ENCODE results near the gene DAB2. TPM values are rescaled to one million over a fixed set of nuclear protein-coding genes. Genes with fewer than 3 reads are reported as not detected.

Gene DAB2
- total RNA-seq, 2 donors from 2014 or later: 43.7 to 46.4 TPM

GRCh38 chr5:39440958-39441624 lies 16.3 kb upstream of the DAB2 start:
- Histone ChIP-seq H3K27ac (no peak overlapping the region), H3K9ac (ENCODE audit: low read depth in 2 of 2, low read length in 2 of 2) (no peak overlapping the region), H3K27me3 (no peaks in the 10 kb centered on the region), H3K4me3 (no peak overlapping the region), H3K9me3 (no peaks in the 10 kb centered on the region), H3K36me3 (no peaks in the 10 kb centered on the region), H3K4me1 (no peaks in the 10 kb centered on the region)
- DNase-seq: no peak
- TF ChIP-seq CTCF (IDR thresholded peaks at IDR 0.05): no peak
- intact Hi-C loops (cut with DNase I): no loop called here

- Histone ChIP-seq H3K36me3 (no peaks in the 10 kb centered on the region), H3K9me3 (no peaks in the 10 kb centered on the region), H3K9ac (ENCODE audit: low read depth in 2 of 2, low read length in 2 of 2) (no peak overlapping the region), H3K27me3 (no peaks in the 10 kb centered on the region), H3K27ac (no peak overlapping the region), H3K4me1 (no peaks in the 10 kb centered on the region), H3K4me3 (no peak overlapping the region)
- intact Hi-C loops (cut with DNase I): no loop called here
- DNase-seq: no peak
- TF ChIP-seq CTCF (IDR thresholded peaks at IDR 0.05): no peak
Observed at GRCh38 chr5:39440192-39440957, 15.6 kb upstream of the DAB2 start.

- H3K27ac ChIP-seq: no peak overlapping the region
- no peak overlapping the region for H3K9ac ChIP-seq (ENCODE audit: low read depth in 2 of 2, low read length in 2 of 2)
- H3K4me3 ChIP-seq: no peak overlapping the region
- TF ChIP-seq CTCF (IDR thresholded peaks at IDR 0.05): no peak
- DNase-seq: no peak
- H3K27me3 ChIP-seq: no peaks in the 10 kb centered on the region
- no peaks in the 10 kb centered on the region for H3K4me1 ChIP-seq
- no peaks in the 10 kb centered on the region for H3K36me3 ChIP-seq
- intact Hi-C loops (cut with DNase I): no loop called here
- no peaks in the 10 kb centered on the region for H3K9me3 ChIP-seq
Observed at GRCh38 chr5:39439582-39440162, 14.9 kb upstream of the DAB2 start.

- intact Hi-C loops (cut with DNase I): no loop called here
- no peak overlapping the region for H3K9ac ChIP-seq (ENCODE audit: low read depth in 2 of 2, low read length in 2 of 2)
- no peak for TF ChIP-seq CTCF (IDR thresholded peaks at IDR 0.05)
- no peaks in the 10 kb centered on the region for H3K9me3 ChIP-seq
- no peak overlapping the region for H3K4me3 ChIP-seq
- H3K4me1 ChIP-seq: no peaks in the 10 kb centered on the region
- H3K36me3 ChIP-seq: no peaks in the 10 kb centered on the region
- DNase-seq: peak; percentile 74
- H3K27me3 ChIP-seq: no peaks in the 10 kb centered on the region
- H3K27ac ChIP-seq: peak overlapping the region; percentile 58
Observed at GRCh38 chr5:39437467-39437866, 12.7 kb upstream of the DAB2 start.

GRCh38 chr5:39433848-39434247 lies 9.1 kb upstream of the DAB2 start:
- H3K27ac ChIP-seq: no peak overlapping the region
- TF ChIP-seq CTCF (IDR thresholded peaks at IDR 0.05): no peak

More at GRCh38 chr5:39433848-39434247, 9.1 kb upstream of the DAB2 start:
- H3K9me3 ChIP-seq: no peaks in the 10 kb centered on the region
- intact Hi-C loops (cut with DNase I): no loop called here
- H3K4me1 ChIP-seq: no peaks in the 10 kb centered on the region
- no peak for DNase-seq
- H3K27me3 ChIP-seq: no peaks in the 10 kb centered on the region
- no peaks in the 10 kb centered on the region for H3K36me3 ChIP-seq
- H3K9ac ChIP-seq (ENCODE audit: low read depth in 2 of 2, low read length in 2 of 2): no peak overlapping the region
- H3K4me3 ChIP-seq: no peak overlapping the region
